Tongue (tissue), 2 donors: ENCODE results near the gene XPA. TPM values are rescaled to one million over a fixed set of nuclear protein-coding genes. Genes with fewer than 3 reads are reported as not detected.
A peak's percentile ranks its signal among the peaks of the same experiment; 100 is the strongest.

Experiments used
- DNase-seq: peaks from one replicate; pipeline ENCODE4 v3.0.0-alpha.2; 2015
- total RNA-seq: library from RNA; depleted of rRNA; stranded (reverse); fragments of >200 nt; gene quantifications from one replicate; pipeline ENCODE4 v1.2.3, GENCODE V29; 2014

XPA gene
- total RNA-seq, 1 donor from 2014 or later = 19.7 TPM

DNA sequence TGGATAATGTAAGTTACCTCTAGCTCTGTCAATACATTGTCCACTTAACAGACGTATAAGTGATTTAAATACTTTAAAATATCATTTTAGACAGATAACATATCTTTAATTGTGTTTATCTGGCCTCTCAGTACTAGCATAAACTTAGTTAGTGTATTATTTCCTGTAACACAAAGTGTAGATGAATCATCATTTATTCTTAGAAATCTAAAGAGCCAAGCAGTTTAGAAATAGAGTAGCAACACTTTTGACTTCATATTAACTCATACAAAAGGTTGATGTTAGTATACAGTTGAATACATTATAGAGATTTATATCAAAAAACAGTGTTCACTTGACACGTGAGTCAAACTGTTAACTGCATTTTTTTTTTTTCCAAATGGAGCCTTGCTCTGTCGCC lies 45.5 kb downstream of the XPA start:
- no peak for DNase-seq

DNA sequence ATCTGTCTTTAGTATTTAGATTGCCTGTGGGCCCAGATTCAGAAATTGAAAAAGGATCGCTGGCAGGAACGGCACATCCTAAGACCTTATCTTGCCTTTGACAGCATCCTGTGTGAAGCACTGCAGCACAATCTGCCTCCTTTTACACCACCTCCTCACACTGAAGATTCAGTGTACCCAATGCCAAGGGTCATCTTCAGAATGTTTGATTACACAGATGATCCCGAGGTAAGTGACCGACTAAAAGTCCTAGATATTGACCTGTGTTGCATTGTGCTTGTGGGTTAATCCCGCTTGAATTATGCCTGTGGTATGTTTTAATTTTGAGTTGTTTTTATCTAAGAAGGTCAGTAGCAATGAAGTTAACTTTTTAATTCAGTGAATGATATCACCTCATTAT lies 49.1 kb downstream of the XPA start:
- no peak for DNase-seq

DNA sequence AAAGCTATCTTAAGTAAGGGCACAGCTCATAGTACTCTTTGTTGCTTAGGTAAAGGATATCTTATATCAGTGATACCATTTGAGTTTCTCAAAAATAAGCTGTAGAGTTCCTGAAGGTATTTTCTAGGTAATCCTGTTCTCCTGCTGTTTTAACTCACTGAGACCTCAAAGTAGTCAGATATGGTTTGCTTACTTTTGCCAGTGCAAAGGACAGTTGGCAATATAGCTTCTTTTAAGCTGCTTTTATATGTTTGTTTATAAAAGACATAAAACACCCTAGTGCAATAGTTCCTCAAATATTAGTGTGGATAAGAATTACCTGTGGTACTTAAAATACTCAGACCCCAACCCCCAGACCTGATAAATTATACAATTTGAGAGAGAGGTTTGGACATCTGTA lies 51.4 kb downstream of the XPA start:
- DNase-seq = no peak

DNA sequence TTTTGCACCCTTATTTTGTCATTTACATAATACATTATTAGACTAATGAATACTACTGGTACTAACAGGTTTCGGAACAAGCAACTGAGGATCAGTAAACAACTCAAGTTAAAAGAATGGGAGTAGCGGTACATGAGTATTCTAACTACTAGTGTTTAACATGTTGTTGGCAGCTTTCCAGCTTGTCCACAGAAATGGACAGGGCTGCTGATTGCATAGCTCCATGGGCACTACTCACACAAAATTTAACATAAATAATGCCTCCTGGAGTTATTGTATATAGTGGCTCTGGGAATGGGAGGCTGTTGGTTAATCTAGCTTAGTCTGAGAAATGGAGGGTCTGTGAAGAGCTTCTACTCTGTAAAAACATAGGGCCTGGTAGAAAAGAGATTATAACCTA lies 56.8 kb downstream of the XPA start:
- DNase-seq = peak; percentile 26

GRCh38 chr9:97638666-97639065 lies 58.5 kb downstream of the XPA start:
- peak; percentile 16 for DNase-seq

GRCh38 chr9:97636903-97637302 lies 60.2 kb downstream of the XPA start:
- DNase-seq = no peak

DNA sequence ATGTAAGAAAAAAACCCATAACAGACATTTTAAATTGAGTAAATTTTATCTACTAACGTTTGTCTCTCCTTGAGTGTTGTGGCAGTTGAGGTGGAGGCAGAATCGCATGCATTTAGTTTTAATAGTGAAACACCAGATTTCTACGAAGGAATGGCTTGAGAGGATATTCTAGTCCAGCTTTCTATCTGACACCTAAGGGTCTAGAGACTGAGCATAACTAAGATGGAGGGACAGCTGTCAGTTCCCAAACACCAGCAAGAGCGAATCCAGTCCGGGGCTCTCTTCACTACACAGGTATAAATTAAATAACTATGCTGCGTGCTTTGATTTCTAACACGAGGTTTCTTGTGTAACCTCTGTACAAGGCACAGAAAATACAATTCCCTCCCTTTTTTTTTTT lies 62.1 kb downstream of the XPA start:
- no peak for DNase-seq

DNA sequence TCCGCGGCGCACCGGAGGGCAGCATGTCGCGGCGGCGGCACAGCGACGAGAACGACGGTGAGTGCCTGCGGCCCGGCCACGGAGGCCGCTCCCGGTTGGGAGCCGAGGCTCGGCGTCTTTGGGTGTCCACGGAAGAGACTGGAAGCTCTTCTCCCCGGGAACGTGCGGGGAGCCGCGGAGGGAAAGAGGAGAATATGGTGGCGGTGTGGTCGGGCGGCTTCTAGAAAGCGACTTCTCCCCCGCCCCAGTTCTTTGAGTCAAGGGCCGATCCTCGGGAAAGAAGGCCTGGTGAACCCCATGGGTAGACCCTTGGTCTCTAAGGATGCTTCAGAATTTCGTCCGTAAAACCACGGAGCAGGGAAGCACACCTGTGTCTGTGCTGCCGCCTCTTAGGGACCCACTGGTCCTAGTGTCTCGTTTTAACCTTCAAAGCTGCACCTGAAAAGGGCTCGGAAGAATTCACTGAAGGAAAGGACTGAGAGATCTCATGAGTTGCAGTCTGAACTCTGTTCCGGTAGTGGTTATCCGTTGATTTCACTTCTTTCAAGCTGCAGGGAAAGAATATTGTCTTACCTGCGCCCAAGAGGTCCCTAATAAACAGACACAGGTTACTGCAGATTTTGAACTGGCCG lies 63.2 kb downstream of the XPA start:
- DNase-seq = peak; percentile 28

DNA sequence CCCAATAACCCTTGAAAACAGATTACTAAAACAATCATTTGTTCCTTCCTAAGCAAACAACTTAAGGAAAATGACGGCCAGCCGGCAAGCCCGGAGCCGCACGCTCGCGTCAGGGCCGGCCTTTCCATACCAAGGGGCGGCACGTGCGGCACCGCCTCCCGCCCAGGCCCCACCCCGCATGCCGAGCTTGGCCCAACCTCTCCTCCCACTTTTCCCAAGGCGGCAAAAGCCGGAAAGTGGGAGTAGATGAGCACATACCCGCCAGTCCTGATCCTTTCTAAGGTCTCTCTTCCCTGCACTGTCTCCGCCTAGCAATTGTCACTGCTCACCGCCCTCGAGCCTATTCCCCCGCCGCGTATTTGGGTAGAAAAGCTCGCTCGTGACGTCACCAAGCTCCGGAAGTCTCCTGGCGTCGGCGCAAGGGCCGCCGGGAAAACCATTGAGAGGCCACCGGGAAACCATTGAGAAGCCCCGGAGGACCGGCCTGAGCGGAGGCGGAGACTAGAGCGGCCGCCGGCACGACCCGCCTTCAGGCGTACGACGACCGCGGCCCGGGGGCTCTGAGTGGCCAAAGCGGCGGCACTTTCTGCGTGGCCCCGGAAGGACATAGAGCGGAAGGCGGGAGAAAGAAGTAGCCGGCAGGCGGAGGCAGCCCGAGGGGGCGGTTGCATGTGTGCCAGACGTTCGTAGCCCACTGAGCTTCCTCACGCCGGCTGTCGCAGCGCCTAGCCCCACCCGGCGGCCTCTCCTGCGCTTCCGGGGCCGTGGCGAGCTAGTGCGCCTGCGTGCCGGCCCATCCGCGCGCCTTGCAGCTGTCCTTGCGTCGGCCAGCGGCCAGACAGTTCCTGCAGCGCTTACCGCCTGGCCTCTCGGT lies 63.9 kb downstream of the XPA start, which contains the start of the genes NCBP1 and TSTD2:
Gene NCBP1, plus strand, starts transcription at position 837 of the 874 bp plus-strand sequence. CDS start 61 bp downstream, outside the sequence.
Gene TSTD2, minus strand, starts transcription at position 384 of the 874 bp plus-strand sequence. CDS start 5,806 bp downstream, outside the sequence.
- peak; percentile 99 for DNase-seq

DNA sequence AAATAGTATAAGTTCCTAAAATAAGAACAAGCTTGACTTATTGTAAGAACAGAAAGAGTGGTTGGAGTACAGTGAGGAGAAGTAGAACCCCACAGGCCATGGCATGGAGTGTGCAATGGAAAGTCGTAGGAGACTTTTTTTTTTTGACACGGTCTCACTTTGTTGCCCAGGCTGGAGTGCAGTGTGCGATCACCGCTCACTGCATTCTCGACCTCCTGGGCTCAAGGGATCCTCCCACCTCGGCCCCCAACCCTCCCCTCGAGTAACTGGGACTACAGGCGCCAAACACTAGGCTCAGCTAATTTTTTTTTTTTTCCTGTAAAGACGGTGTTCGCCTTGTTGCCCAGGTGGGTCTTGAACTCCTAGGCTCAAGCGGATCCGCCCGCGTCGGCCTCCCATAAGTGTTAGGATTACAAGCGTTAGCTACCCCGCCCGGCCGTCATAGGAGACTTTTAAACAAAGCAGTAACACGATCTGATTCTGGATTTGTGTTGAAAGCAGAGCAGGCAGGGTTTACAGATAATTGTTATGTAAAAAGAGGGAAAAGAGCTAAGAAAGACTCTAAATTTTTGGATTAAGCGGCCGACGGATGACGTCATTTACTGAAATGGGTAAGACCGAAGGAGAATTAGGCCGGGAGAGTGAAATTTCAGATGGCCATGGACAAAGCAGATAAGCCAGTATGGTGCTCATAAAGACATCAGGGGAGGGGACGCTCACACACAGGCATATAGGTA lies 64.7 kb downstream of the XPA start:
- DNase-seq = peak; percentile 89

- no peak for DNase-seq
Observed at GRCh38 chr9:97630591-97630990, 66.5 kb downstream of the XPA start.

DNA sequence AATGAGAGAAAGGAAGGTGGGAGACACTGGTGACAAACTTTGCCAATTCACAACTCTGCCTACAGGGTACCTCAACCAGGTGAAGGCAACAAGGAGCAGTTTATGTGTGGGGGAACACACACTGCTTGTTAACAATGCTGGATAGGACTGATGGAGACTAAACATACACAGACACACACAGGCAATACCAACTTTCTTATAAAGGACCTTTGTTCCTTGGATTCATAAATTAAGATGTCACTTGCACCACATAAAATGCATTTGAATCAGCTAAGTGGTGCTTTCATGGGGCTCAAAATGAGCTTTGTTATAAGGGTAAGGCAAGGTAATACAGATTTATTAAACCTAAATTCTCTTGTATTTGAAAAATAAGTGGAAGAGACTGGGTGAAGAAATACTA lies 68.0 kb downstream of the XPA start:
- DNase-seq = no peak

DNA sequence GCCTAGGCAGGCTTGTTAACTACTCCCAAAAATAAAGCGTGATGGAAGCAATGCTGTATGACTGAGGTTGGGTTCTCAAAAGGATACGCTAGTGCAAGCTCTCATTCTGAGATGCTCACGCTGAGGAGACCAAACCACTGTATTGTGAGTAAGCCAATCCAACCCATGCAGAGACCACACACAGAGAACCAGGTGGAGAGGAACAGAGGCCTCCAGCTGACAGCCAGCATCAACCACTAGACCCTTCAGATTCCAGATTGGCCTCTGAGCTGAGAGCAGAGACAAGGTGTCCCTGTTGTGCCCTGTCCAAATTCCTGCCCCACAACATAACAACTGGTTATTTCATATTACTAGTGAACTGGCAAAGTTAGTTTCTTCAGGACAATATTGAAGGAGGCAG lies 68.5 kb downstream of the XPA start:
- DNase-seq = no peak

GRCh38 chr9:97627624-97628023 lies 69.5 kb downstream of the XPA start:
- no peak for DNase-seq

DNA sequence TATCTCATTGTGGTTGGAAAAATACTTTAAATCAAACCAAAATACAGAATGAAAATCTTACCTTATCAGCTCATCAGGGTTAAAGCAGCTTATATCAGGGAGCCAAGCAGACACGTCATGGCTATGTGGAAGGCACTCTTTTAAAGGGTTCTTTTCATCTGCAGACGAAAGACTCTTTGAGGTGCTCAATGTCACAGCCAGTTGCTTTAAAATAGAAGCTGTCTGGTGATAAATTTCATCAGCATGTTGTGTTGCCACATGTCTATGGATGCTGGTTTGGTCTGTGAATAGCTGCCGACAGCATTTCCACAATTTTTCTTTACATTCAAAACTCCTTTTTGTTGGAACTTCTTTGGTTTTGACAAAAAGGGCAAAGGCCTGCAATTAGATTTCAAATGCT lies 71.5 kb downstream of the XPA start:
- DNase-seq = no peak

Other genes starting within 250 kb of the XPA start
- gene TMOD1, start 195.7 kb downstream of the XPA start, total RNA-seq = 103 TPM
- gene TSTD2, start 64.0 kb downstream of the XPA start, total RNA-seq = 26.7 TPM
- gene NCBP1, start 63.5 kb downstream of the XPA start, total RNA-seq = 50.6 TPM
- 6.8 TPM for gene FOXE1, start 155.9 kb upstream of the XPA start, total RNA-seq
- 13.7 TPM for gene TRMO, start 225.2 kb upstream of the XPA start, total RNA-seq
- 4.1 TPM for gene HEMGN, start 240.8 kb upstream of the XPA start, total RNA-seq